Measurements from ENCODE around the gene NPFFR1.

Gene NPFFR1

DNA sequence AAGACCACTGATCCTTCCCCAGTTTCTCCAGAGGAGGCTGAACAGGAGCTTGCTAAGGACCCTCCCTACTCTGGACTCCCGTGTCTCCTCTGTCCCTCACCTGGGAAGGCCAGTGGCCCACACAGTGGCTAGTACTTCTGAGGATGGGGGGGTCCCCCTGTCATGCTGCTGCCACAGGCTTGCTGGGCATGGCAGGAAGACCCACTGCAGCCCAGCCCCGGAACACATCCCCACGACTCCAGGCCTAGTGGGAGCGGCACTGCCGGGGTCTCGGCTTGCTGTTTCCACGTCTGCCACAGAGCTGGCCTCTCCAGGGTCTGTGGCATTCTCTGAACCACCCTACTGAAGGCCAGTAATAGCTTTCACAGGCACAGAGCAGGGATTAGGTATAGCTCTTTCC, 25.9 kb upstream of the NPFFR1 start:
- no peaks in the 10 kb centered on the region for H3K36me3 ChIP-seq (ENCODE audit: insufficient read depth, low read length)
- H3K9ac ChIP-seq (ENCODE audit: insufficient read length), result no peak overlapping the region
- DNase-seq (ENCODE audit: low read depth, low spot score), result no peak
- H3K27ac ChIP-seq, result no peak overlapping the region
- TF ChIP-seq POLR2AphosphoS5 (IDR thresholded peaks at IDR 0.05; ENCODE audit: borderline replicate concordance, low read depth, low read length), result no peak
- TF ChIP-seq FOXP2 (optimal IDR thresholded peaks at IDR 0.05; ENCODE audit: control extremely low read depth, extremely low read length, insufficient read depth), result no peak
- TF ChIP-seq EZH2 (IDR thresholded peaks at IDR 0.05), result no peak
- H3K9me3 ChIP-seq (ENCODE audit: low read depth, low read length), result no peaks in the 10 kb centered on the region
- H3K4me3 ChIP-seq, result no peak overlapping the region

- Histone ChIP-seq H3K27ac (no peak overlapping the region), H3K9me3 (ENCODE audit: low read depth, low read length) (no peaks in the 10 kb centered on the region), H3K36me3 (ENCODE audit: insufficient read depth, low read length) (no peaks in the 10 kb centered on the region), H3K9ac (ENCODE audit: insufficient read length) (no peak overlapping the region), H3K4me3 (no peak overlapping the region)
- TF ChIP-seq EZH2 (IDR thresholded peaks at IDR 0.05) (no peak), POLR2AphosphoS5 (IDR thresholded peaks at IDR 0.05; ENCODE audit: borderline replicate concordance, low read depth, low read length) (no peak), FOXP2 (optimal IDR thresholded peaks at IDR 0.05; ENCODE audit: control extremely low read depth, extremely low read length, insufficient read depth) (no peak)
- DNase-seq (ENCODE audit: low read depth, low spot score), result no peak
Measured at GRCh38 chr10:70308121-70309060, 24.6 kb upstream of the NPFFR1 start.

DNA sequence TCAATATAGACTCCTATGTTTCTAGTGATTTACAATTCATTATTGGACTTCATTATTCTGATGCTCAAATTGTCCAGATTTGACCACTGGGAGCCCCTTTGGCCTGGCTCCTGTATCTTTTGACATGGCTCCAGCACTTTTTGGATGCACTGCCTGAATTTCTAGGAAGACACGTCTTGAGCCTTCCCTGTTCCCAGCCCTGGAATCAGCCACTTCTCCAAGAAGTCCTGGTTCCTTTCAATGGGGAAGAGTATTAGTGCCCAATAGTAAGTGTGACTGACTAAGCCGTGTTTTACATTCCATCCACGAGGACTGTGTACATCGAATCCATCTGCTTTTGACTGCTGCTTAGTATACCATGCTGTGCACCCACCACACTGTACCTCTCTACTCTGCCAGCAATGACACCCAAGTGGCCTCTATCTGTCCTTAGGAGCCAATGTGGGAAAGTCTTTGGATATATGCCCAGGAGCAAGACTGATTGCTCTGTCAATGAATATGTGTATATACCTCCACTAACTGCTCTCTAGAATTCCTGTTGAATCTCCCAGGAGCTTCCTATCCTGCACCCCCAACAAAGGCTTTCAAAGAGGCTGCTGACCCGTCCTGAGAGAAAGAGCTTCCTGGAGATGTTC, 23.2 kb upstream of the NPFFR1 start:
- no peaks in the 10 kb centered on the region for H3K9me3 ChIP-seq (ENCODE audit: low read depth, low read length)
- TF ChIP-seq EZH2 (IDR thresholded peaks at IDR 0.05) (no peak), FOXP2 (optimal IDR thresholded peaks at IDR 0.05; ENCODE audit: control extremely low read depth, extremely low read length, insufficient read depth) (no peak), POLR2AphosphoS5 (IDR thresholded peaks at IDR 0.05; ENCODE audit: borderline replicate concordance, low read depth, low read length) (no peak)
- H3K36me3 ChIP-seq (ENCODE audit: insufficient read depth, low read length), result no peaks in the 10 kb centered on the region
- no peak for DNase-seq (ENCODE audit: low read depth, low spot score)
- H3K27ac ChIP-seq, result no peak overlapping the region
- H3K4me3 ChIP-seq, result no peak overlapping the region
- no peak overlapping the region for H3K9ac ChIP-seq (ENCODE audit: insufficient read length)

GRCh38 chr10:70306181-70306705, 22.4 kb upstream of the NPFFR1 start:
- Histone ChIP-seq H3K27ac (no peak overlapping the region), H3K9me3 (ENCODE audit: low read depth, low read length) (no peaks in the 10 kb centered on the region), H3K36me3 (ENCODE audit: insufficient read depth, low read length) (no peaks in the 10 kb centered on the region), H3K9ac (ENCODE audit: insufficient read length) (no peak overlapping the region), H3K4me3 (no peak overlapping the region)
- TF ChIP-seq EZH2 (IDR thresholded peaks at IDR 0.05) (no peak), FOXP2 (optimal IDR thresholded peaks at IDR 0.05; ENCODE audit: control extremely low read depth, extremely low read length, insufficient read depth) (no peak), POLR2AphosphoS5 (IDR thresholded peaks at IDR 0.05; ENCODE audit: borderline replicate concordance, low read depth, low read length) (no peak)
- DNase-seq (ENCODE audit: low read depth, low spot score), result no peak

GRCh38 chr10:70303730-70304129, 19.9 kb upstream of the NPFFR1 start:
- Histone ChIP-seq H3K36me3 (ENCODE audit: insufficient read depth, low read length) (no peaks in the 10 kb centered on the region), H3K9me3 (ENCODE audit: low read depth, low read length) (no peaks in the 10 kb centered on the region), H3K27ac (no peak overlapping the region), H3K9ac (ENCODE audit: insufficient read length) (no peak overlapping the region), H3K4me3 (no peak overlapping the region)
- DNase-seq (ENCODE audit: low read depth, low spot score), result no peak
- TF ChIP-seq POLR2AphosphoS5 (IDR thresholded peaks at IDR 0.05; ENCODE audit: borderline replicate concordance, low read depth, low read length) (no peak), FOXP2 (optimal IDR thresholded peaks at IDR 0.05; ENCODE audit: control extremely low read depth, extremely low read length, insufficient read depth) (no peak), EZH2 (IDR thresholded peaks at IDR 0.05) (no peak)

GRCh38 chr10:70302292-70302691, 18.5 kb upstream of the NPFFR1 start:
- TF ChIP-seq EZH2 (IDR thresholded peaks at IDR 0.05) (no peak), POLR2AphosphoS5 (IDR thresholded peaks at IDR 0.05; ENCODE audit: borderline replicate concordance, low read depth, low read length) (no peak), FOXP2 (optimal IDR thresholded peaks at IDR 0.05; ENCODE audit: control extremely low read depth, extremely low read length, insufficient read depth) (no peak)
- peak; percentile 55 for DNase-seq (ENCODE audit: low read depth, low spot score)
- H3K27ac ChIP-seq, result peak overlapping the region; percentile 68; the same call in 1 of the 2 replicates
- no peaks in the 10 kb centered on the region for H3K9me3 ChIP-seq (ENCODE audit: low read depth, low read length)
- H3K9ac ChIP-seq (ENCODE audit: insufficient read length), result no peak overlapping the region
- no peak overlapping the region for H3K4me3 ChIP-seq
- no peaks in the 10 kb centered on the region for H3K36me3 ChIP-seq (ENCODE audit: insufficient read depth, low read length)

DNA sequence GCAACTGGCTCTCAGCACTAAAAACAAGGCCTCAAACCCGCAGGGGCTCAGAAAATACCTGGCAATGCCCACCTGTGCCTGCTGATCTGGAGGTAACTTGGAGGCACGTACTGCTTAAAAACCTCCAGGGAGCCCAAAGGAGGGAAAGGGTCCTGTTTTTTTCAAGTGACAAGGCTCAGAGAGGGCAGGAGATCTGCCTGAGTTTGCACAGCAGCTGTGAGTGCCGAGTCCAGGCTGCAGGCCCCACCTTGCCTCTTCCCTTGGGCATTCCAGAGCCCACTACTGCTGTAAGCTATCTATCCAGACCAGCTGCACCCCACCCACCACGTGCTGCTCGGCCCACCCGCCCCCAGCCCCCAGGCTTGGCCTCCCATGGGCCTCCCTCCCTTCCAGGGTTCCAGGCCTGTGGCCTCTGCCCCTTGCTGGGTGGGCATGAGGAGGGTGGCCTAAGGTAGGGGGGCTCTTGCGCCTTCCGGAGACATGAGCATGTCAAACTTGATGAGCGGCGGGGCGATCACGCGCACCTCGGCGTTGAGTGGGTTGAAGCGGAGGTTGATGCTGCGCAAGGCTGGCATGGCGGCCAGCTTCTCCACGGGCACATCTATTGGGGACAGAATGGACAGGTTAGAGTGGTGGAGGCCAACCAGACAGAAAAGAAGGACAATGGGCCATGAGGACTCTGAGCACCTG, 17.2 kb upstream of the NPFFR1 start:
- Histone ChIP-seq H3K4me3 (no peak overlapping the region), H3K9me3 (ENCODE audit: low read depth, low read length) (no peaks in the 10 kb centered on the region), H3K36me3 (ENCODE audit: insufficient read depth, low read length) (no peaks in the 10 kb centered on the region), H3K9ac (ENCODE audit: insufficient read length) (no peak overlapping the region), H3K27ac (no peak overlapping the region)
- TF ChIP-seq EZH2 (IDR thresholded peaks at IDR 0.05), result no peak
- TF ChIP-seq FOXP2 (optimal IDR thresholded peaks at IDR 0.05; ENCODE audit: control extremely low read depth, extremely low read length, insufficient read depth), result no peak
- TF ChIP-seq POLR2AphosphoS5 (IDR thresholded peaks at IDR 0.05; ENCODE audit: borderline replicate concordance, low read depth, low read length), result no peak
- no peak for DNase-seq (ENCODE audit: low read depth, low spot score)

DNA sequence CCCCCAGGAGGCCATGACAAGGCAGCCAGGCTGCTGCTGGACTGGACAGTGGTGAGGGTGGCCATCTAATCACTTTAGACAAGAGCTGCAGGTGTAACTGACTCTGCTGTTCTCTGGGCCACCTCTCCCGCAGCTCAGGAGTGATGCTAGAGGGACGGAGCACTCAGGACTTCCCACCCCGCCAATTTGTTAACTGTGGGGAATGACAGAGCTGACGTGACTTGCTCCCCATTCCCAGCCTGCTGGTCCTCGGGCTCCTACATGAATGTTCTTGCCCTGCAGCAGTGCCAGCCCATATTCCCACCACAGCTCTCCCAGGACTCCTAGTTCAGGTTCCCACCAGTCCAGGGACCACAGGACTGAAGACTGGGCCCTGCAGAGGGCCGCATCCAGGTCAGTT, 16.7 kb upstream of the NPFFR1 start:
- Histone ChIP-seq H3K9me3 (ENCODE audit: low read depth, low read length) (no peaks in the 10 kb centered on the region), H3K36me3 (ENCODE audit: insufficient read depth, low read length) (no peaks in the 10 kb centered on the region), H3K9ac (ENCODE audit: insufficient read length) (no peak overlapping the region), H3K4me3 (no peak overlapping the region), H3K27ac (no peak overlapping the region)
- DNase-seq (ENCODE audit: low read depth, low spot score), result no peak
- TF ChIP-seq EZH2 (IDR thresholded peaks at IDR 0.05) (no peak), POLR2AphosphoS5 (IDR thresholded peaks at IDR 0.05; ENCODE audit: borderline replicate concordance, low read depth, low read length) (no peak), FOXP2 (optimal IDR thresholded peaks at IDR 0.05; ENCODE audit: control extremely low read depth, extremely low read length, insufficient read depth) (no peak)
